A549 (cell line): Measurements from ENCODE around the gene STARD13. TPM values are rescaled to one million over a fixed set of nuclear protein-coding genes. Genes with fewer than 3 reads are reported as not detected.

Source experiments
- ATAC-seq, 2 experiments: fragments of 200-7000 bp in 1 of 2; fragments of >200 bp in 1 of 2; cut with Nextera tagmentation in 1 of 2; cut with Tn5 transposase in 1 of 2; 3 replicates each; pipeline versions ENCODE4 v1.8.0 to v1.9.1; 2018 to 2020; ENCODE audit warnings: mild to moderate bottlenecking in 1 of 2, moderate library complexity in 1 of 2
- CTCF ChIA-PET: fragments of 300-600 bp; sonication (Branson Sonifier 250); formaldehyde crosslinking; extraction: SDS; loops from one replicate; lab custom pipeline; 2021; ENCODE audit warnings: antibody characterized with exemption, inconsistent platforms; lab: Yijun Ruan, JAX
- POLR2A ChIA-PET: fragments of 350-600 bp; formaldehyde crosslinking; extraction: SDS; loops from one replicate; lab custom pipeline; 2021; ENCODE audit warnings: antibody characterized with exemption, inconsistent platforms; lab: Yijun Ruan, JAX
- DNase-seq, 2 experiments: peaks; one replicate each; pipeline versions ENCODE4 v3.0.0 to v3.0.0-alpha.2; 2011 to 2016; ENCODE audit warnings: low read depth in 1 of 2, low spot score in 1 of 2
- FAIRE-seq: peaks from 2 replicates; lab custom pipeline; 2011; peaks lifted over from hg19 to GRCh38; lab: Jason Lieb, UNC
- H3K27ac ChIP-seq, 2 experiments: fragments of >200 bp; sonication (Bioruptor Twin); formaldehyde crosslinking; 3 replicates each; pipeline ENCODE4 v1.5.1; 2016 to 2017
- H3K4me1 ChIP-seq: fragments of >200 bp; sonication (Bioruptor Twin); formaldehyde crosslinking; 3 replicates; pipeline ENCODE4 v1.6.1; 2016
- H3K4me2 ChIP-seq: fragments of >200 bp; sonication (Bioruptor Twin); formaldehyde crosslinking; 3 replicates; pipeline ENCODE4 v1.6.1; 2016
- H3K4me3 ChIP-seq: fragments of >200 bp; sonication (Bioruptor Twin); formaldehyde crosslinking; 3 replicates; pipeline ENCODE4 v1.5.1; 2016
- H3K9me3 ChIP-seq: fragments of >200 bp; sonication (Bioruptor Twin); formaldehyde crosslinking; 3 replicates; pipeline ENCODE4 v1.6.1; 2016
- BCL3 ChIP-seq: fragments of >200 bp; sonication (Bioruptor Twin); formaldehyde crosslinking; IDR thresholded peaks from 3 replicates; pipeline ENCODE4 v1.6.1; 2016
- CTCF ChIP-seq: fragments of >200 bp; sonication (Bioruptor Twin); formaldehyde crosslinking; IDR thresholded peaks from 3 replicates; pipeline ENCODE4 v1.5.1; 2016
- EHF ChIP-seq: fragments of 250-450 bp; sonication (Bioruptor Pico); IDR thresholded peaks from 2 replicates; pipeline ENCODE4 v1.5.0; 2020; ENCODE audit warnings: mild to moderate bottlenecking
- ELK1 ChIP-seq: fragments of 150-350 bp; IDR thresholded peaks from 2 replicates; pipeline ENCODE4 v1.6.1; 2014; ENCODE audit warnings: low read depth, mild to moderate bottlenecking, low read length
- FOSB ChIP-seq: fragments of 250-450 bp; sonication (Bioruptor Pico); IDR thresholded peaks from 2 replicates; pipeline ENCODE4 v1.5.0; 2020; ENCODE audit warnings: mild to moderate bottlenecking, moderate library complexity
- HDAC2 ChIP-seq: fragments of 200-600 bp; sonication (generic); IDR thresholded peaks from 2 replicates; pipeline ENCODE4 v1.6.1; 2016
- HES2 ChIP-seq: fragments of >200 bp; sonication (Bioruptor Twin); formaldehyde crosslinking; IDR thresholded peaks from 2 replicates; pipeline ENCODE4 v1.6.1; 2016
- HEYL ChIP-seq: fragments of 250-450 bp; sonication (Bioruptor Pico); IDR thresholded peaks from 2 replicates; pipeline ENCODE4 v1.8.0; 2021; ENCODE audit warnings: mild to moderate bottlenecking, moderate library complexity
- HOXB13 ChIP-seq: fragments of 250-450 bp; sonication (Bioruptor Pico); IDR thresholded peaks from 2 replicates; pipeline ENCODE4 v1.5.0; 2020; ENCODE audit warnings: low read depth, mild to moderate bottlenecking, moderate library complexity
- JUN ChIP-seq, 2 experiments: fragments of >200 bp; sonication (Bioruptor Twin); formaldehyde crosslinking; IDR thresholded peaks; 2 replicates in 1 of 2; 3 replicates in 1 of 2; pipeline ENCODE4 v1.6.1; 2016 to 2017
- JUNB ChIP-seq: fragments of >200 bp; sonication (Bioruptor Twin); formaldehyde crosslinking; IDR thresholded peaks from 2 replicates; pipeline ENCODE4 v1.6.1; 2016
- KDM5A ChIP-seq: fragments of 200-600 bp; sonication (generic); IDR thresholded peaks from 2 replicates; pipeline ENCODE4 v1.6.1; 2016; ENCODE audit warnings: antibody characterized with exemption, mild to moderate bottlenecking
- MAFK ChIP-seq: fragments of 450-650 bp; IDR thresholded peaks from 2 replicates; pipeline ENCODE4 v1.6.1; 2014; ENCODE audit not compliant: partially characterized antibody
- MAZ ChIP-seq: fragments of 150-350 bp; IDR thresholded peaks from 2 replicates; pipeline ENCODE4 v1.6.1; 2014; ENCODE audit warnings: antibody characterized with exemption, low read depth, low read length, borderline replicate concordance
- MYC ChIP-seq: IDR thresholded peaks from 2 replicates; pipeline ENCODE4 v1.6.1; 2012; ENCODE audit warnings: mild to moderate bottlenecking, inconsistent platforms, low read length, improper control_type of control experiment, borderline replicate concordance
- RAD21 ChIP-seq, 2 experiments: fragments of >200 bp in 1 of 2; sonication (Bioruptor Twin) in 1 of 2; formaldehyde crosslinking in 1 of 2; IDR thresholded peaks in 1 of 2; conservative IDR thresholded peaks in 1 of 2; 2 replicates in 1 of 2; 3 replicates in 1 of 2; pipeline ENCODE4 v1.6.1; 2012 to 2018; ENCODE audit warnings: inconsistent platforms in 1 of 2
- RCOR1 ChIP-seq: fragments of 150-350 bp; IDR thresholded peaks from 2 replicates; pipeline ENCODE4 v1.6.1; 2014; ENCODE audit warnings: antibody characterized with exemption, low read length, low read depth
- SMC3 ChIP-seq: fragments of >200 bp; sonication (Bioruptor Twin); formaldehyde crosslinking; IDR thresholded peaks from 3 replicates; pipeline ENCODE4 v1.6.1; 2018; ENCODE audit warnings: inconsistent platforms
- SREBF2 ChIP-seq: fragments of 450-650 bp; IDR thresholded peaks from 2 replicates; pipeline ENCODE4 v1.6.1; 2014; ENCODE audit warnings: mild to moderate bottlenecking, moderate library complexity
- TFCP2L1 ChIP-seq: fragments of 250-450 bp; sonication (Bioruptor Pico); IDR thresholded peaks from 2 replicates; pipeline ENCODE4 v1.5.0; 2021; ENCODE audit warnings: mild to moderate bottlenecking
- TP53 ChIP-seq: fragments of 250-450 bp; sonication (Bioruptor Pico); IDR thresholded peaks from 2 replicates; pipeline ENCODE4 v1.5.0; 2021; ENCODE audit warnings: mild to moderate bottlenecking, moderate library complexity
- ZC3H11A ChIP-seq: fragments of 450-650 bp; IDR thresholded peaks from 2 replicates; pipeline ENCODE4 v1.6.1; 2014; ENCODE audit warnings: antibody characterized with exemption, mild to moderate bottlenecking
- ZFP36 ChIP-seq: fragments of 450-650 bp; IDR thresholded peaks from 2 replicates; pipeline ENCODE4 v1.6.1; 2014; ENCODE audit warnings: borderline replicate concordance; ENCODE audit not compliant: partially characterized antibody
- ZNF302 ChIP-seq: fragments of 250-450 bp; sonication (Bioruptor Pico); IDR thresholded peaks from 2 replicates; pipeline ENCODE4 v1.9.0; 2021; ENCODE audit warnings: inconsistent platforms, mild to moderate bottlenecking, moderate library complexity
- WGBS: methylation state at CpG from one replicate; pipeline ENCODE4 v1.1.6; 2017; ENCODE audit errors: missing lambda C conversion rate; 5-methylcytosine and 5-hydroxymethylcytosine counted together
- polyA plus RNA-seq, 4 experiments: library from polyadenylated mRNA; depleted of rRNA in 3 of 4; stranded (reverse); fragments of >200 nt; fragmentation: RNase III in 1 of 4; extraction: RNeasy Plus Mini Kit Qiagen cat#74134 plus additional on column Dnase treatment in 1 of 4; gene quantifications; 2 replicates in 3 of 4; 3 replicates in 1 of 4; pipeline ENCODE4 v1.2.3, GENCODE V29; 2011 to 2017

The STARD13 gene
- polyA plus RNA-seq, 2 of the 4 experiments (the other 2 are of a cell fraction) = 2.4 to 2.8 TPM

- POLR2A ChIA-PET = no interaction called here
These were observed 27.3 kb upstream of the STARD13 start for GRCh38 chr13:33312861-33313212.

GRCh38 chr13:33312150-33312860 is 26.8 kb upstream of the STARD13 start:
- ChIA-PET CTCF (interaction anchor here (1.2 to 2.2 kb wide), 3 partner anchors 12 to 88 kb away, joined by 3 to 5 read pairs (median 3); no protein-coding TSS in a partner anchor), POLR2A (no interaction called here)
- no peak for TF ChIP-seq FOSB (CRISPR knock-in tag)
- peak; percentile 61 to 68; a peak in 4 of 5 replicates for TF ChIP-seq RAD21 (conservative IDR thresholded peaks at IDR 0.05 in 1 of 2, IDR thresholded peaks at IDR 0.05 in 1 of 2)
- TF ChIP-seq ZC3H11A = no peak
- no peak for TF ChIP-seq ZFP36
- no peak for TF ChIP-seq ZNF302 (CRISPR knock-in tag)
- no peak for TF ChIP-seq MAZ
- TF ChIP-seq SMC3 = peak; percentile 51
- no peak for TF ChIP-seq JUN (IDR thresholded peaks at IDR 0.05)
- no peak for TF ChIP-seq EHF (CRISPR knock-in tag)
- TF ChIP-seq SREBF2 = no peak
- TF ChIP-seq CTCF = peak; percentile 35; the same call in 2 of the 3 replicates
- TF ChIP-seq TP53 (CRISPR knock-in tag) = no peak
- no peak for TF ChIP-seq KDM5A
- Histone ChIP-seq H3K4me3 (no peak overlapping the region), H3K4me2 (no peak overlapping the region), H3K9me3 (no peaks in the 10 kb centered on the region), H3K4me1 (no peaks in the 10 kb centered on the region), H3K27ac (peak overlapping the region in 1 of 2 experiments; percentile 36; a peak in 1 of 6 replicates)
- FAIRE-seq (no peak), ATAC-seq (no peak), DNase-seq (peak in 1 of 2 experiments; percentile 13)
- WGBS = 38% methylated on average over 4 of the region's 4 CpGs

More at GRCh38 chr13:33312861-33313212, 27.3 kb upstream of the STARD13 start:
- 54% methylated on average over 2 of the region's 2 CpGs for WGBS
- CTCF ChIA-PET = interaction anchor here (1.3 kb wide), 1 partner anchor 10 kb away, joined by 3 read pairs; no protein-coding TSS in a partner anchor
- Histone ChIP-seq H3K4me2 (no peak overlapping the region), H3K27ac (no peak overlapping the region), H3K4me3 (no peak overlapping the region), H3K4me1 (no peaks in the 10 kb centered on the region), H3K9me3 (no peaks in the 10 kb centered on the region)
- no peak for ATAC-seq
- FAIRE-seq = no peak
- no peak for DNase-seq
- no peak for TF ChIP-seq HES2
- no peak for TF ChIP-seq EHF (CRISPR knock-in tag)
- TF ChIP-seq ELK1 = no peak
- TF ChIP-seq HOXB13 (CRISPR knock-in tag) = no peak
- no peak for TF ChIP-seq RCOR1
- TF ChIP-seq HDAC2 = no peak
- no peak for TF ChIP-seq ZC3H11A
- no peak for TF ChIP-seq MYC
- TF ChIP-seq JUNB = no peak
- no peak for TF ChIP-seq SMC3
- no peak for TF ChIP-seq KDM5A
- no peak for TF ChIP-seq HEYL (CRISPR knock-in tag)
- TF ChIP-seq TFCP2L1 (CRISPR knock-in tag) = no peak
- TF ChIP-seq ZNF302 (CRISPR knock-in tag) = no peak
- no peak for TF ChIP-seq BCL3
- TF ChIP-seq MAFK = no peak
